ENCODE measurements around the gene CELSR1.

- TF ChIP-seq, protein P1, sequence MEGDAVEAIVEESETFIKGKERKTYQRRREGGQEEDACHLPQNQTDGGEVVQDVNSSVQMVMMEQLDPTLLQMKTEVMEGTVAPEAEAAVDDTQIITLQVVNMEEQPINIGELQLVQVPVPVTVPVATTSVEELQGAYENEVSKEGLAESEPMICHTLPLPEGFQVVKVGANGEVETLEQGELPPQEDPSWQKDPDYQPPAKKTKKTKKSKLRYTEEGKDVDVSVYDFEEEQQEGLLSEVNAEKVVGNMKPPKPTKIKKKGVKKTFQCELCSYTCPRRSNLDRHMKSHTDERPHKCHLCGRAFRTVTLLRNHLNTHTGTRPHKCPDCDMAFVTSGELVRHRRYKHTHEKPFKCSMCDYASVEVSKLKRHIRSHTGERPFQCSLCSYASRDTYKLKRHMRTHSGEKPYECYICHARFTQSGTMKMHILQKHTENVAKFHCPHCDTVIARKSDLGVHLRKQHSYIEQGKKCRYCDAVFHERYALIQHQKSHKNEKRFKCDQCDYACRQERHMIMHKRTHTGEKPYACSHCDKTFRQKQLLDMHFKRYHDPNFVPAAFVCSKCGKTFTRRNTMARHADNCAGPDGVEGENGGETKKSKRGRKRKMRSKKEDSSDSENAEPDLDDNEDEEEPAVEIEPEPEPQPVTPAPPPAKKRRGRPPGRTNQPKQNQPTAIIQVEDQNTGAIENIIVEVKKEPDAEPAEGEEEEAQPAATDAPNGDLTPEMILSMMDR (IDR thresholded peaks at IDR 0.05; ENCODE audit: low read depth, low read length, poor library complexity, severe bottlenecking), result no peak
- TF ChIP-seq EZH2phosphoT487 (IDR thresholded peaks at IDR 0.05; ENCODE audit: borderline replicate concordance, low read length), result no peak
Observed at GRCh38 chr22:46526244-46526839, 11.1 kb downstream of the CELSR1 start.

Data from DOHH2 (cell line).